HG03196 (cell line): Measurements from ENCODE around the gene ECHDC1.
"Not testable (repeated sequence)": the region's sequence is repeated elsewhere in the genome, so short reads cannot be mapped to it uniquely, and the experiment has no call there.

Source experiments
- ATAC-seq: cut with Tn5 transposase; IDR thresholded peaks from one replicate; pipeline ENCODE4 v1.9.1; 2021; ENCODE audit not compliant: unreplicated experiment

The ECHDC1 gene

GRCh38 chr6:127342296-127342945 is 988 bp downstream of the ECHDC1 start:
- no peak for ATAC-seq

- peak; percentile 35 for ATAC-seq
Measured at GRCh38 chr6:127341471-127342202, 1.8 kb downstream of the ECHDC1 start.

- no peak for ATAC-seq
Measured at GRCh38 chr6:127340171-127340570, 3.2 kb downstream of the ECHDC1 start.

DNA sequence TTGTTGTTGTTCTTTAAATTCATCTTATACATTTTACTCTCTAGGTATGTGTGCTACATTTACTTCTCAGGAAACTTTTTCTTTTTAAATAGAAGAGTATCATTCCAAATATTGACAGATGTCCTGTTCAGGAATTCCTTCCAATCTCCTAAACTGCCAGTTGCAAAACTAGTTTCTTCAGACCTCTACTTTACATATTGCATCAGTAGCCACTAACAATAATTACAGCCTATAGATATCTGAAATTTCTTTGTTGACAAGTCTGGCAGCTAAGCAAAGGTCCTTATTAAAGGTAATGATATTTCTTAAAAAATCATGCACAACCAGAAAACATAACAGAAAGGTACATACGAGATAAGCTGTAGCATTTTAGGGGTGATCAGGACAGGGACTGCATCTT is 4.5 kb downstream of the ECHDC1 start:
- ATAC-seq, result no peak

- no peak for ATAC-seq
Measured at GRCh38 chr6:127332383-127332961, 10.9 kb downstream of the ECHDC1 start.

DNA sequence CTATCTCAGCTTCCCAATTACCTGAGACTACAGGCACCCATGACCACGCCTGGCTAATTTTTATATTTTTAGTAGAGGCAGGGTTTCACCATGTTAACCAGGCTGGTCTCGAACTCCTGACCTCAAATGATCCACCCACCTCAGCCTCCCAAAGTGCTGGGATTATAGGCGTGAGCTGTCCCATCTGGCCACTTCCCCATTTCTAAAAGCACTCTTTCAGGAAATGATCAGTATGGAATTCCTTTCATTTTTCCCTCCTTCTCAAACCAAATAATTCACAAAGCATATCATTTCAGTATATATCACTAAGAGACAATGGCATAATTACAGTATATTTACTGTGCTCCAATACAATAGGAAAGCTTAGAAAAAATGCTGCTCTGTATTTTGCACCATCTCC is 12.2 kb downstream of the ECHDC1 start:
- ATAC-seq, result not testable (repeated sequence)

GRCh38 chr6:127328043-127328609 is 15.3 kb downstream of the ECHDC1 start:
- no peak for ATAC-seq

DNA sequence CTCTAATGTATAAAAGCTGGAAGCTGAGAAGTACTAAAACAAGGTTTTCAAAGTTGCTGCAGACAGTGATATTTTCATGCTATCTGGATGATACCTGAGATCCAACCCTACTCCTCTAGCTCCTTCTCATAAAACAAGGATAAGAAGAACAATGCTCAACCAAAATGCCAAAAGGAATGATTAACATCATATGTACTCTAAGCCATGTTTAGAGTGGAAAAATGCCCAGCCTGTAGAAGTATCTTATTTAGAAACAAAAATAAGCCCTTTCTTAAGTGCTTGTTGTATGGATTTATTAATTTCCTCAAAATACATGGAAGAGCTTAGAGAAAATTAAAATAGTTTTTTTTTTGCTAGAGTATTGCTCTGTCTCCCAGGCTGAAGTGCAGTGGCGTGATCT is 23.7 kb downstream of the ECHDC1 start:
- no peak for ATAC-seq

DNA sequence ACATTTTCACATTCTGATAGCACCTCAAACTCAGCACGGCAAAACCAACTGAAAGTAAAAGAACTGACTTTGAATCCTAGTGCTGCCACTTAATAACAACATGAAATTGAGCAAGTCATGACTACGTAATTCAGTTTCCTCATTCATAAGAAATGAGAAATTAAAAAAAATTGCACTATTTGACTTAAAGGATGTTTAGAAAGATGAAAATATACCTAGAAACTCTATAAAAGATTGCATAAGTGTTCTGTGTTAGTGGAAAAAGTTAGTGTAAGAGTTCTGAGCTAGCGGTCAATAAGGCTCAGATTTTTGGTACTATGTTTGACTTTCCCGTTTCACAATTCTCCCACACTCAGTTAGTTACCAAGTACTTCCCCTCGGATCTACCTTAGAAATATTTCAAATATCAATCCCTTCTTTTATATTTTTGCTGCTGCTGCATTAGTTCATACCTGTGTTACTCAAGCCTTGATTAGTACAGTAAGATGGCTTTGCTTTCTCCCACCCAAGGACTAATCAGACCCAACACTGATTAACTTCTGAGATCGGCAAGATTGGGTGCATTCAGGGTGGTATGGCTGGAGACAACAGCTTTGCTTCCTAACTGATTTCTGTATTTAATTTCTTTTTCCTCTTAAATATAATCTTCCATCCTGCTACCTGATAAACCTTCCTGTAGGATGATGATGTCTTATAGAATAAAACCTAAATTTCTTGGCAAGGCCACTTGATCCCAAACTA is 25.9 kb downstream of the ECHDC1 start:
- no peak for ATAC-seq

DNA sequence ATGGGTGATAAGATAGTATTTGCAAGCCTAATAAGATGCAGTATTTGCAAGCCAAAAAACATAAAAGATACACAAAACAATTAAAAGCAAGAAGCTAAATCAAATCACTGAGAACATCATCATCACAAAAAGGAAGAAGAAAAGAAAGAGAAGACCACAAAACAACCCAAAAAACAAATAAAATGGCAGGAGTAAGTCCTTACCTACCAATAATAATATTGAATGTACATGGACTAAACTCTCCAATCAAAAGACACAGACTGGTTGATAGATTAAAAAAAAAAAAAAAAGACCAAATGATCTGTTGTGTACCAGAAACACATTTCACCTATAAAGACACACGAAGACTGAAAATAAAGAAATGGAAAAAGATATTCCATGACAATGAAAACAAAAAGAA is 37.7 kb downstream of the ECHDC1 start:
- no peak for ATAC-seq

DNA sequence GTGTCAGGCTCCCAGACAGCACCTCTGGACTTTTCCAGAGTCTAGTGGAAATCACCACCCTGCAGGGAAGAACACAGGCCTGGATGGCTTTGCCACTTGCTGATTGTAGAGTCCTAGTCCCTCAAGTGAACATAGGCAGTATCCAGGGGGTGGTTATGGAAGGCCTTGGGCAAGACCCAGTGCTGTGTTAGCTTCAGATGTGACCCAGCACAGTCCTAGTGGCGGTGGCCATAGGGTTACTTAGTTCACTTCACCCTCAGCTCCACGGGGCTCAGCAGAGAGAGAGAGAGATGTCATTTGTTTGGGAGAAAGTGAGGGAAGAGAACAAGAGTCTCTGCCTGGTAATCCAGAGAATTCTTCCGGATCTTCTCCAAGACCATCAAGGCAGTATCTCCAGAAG is 39.5 kb downstream of the ECHDC1 start:
- ATAC-seq, result no peak

DNA sequence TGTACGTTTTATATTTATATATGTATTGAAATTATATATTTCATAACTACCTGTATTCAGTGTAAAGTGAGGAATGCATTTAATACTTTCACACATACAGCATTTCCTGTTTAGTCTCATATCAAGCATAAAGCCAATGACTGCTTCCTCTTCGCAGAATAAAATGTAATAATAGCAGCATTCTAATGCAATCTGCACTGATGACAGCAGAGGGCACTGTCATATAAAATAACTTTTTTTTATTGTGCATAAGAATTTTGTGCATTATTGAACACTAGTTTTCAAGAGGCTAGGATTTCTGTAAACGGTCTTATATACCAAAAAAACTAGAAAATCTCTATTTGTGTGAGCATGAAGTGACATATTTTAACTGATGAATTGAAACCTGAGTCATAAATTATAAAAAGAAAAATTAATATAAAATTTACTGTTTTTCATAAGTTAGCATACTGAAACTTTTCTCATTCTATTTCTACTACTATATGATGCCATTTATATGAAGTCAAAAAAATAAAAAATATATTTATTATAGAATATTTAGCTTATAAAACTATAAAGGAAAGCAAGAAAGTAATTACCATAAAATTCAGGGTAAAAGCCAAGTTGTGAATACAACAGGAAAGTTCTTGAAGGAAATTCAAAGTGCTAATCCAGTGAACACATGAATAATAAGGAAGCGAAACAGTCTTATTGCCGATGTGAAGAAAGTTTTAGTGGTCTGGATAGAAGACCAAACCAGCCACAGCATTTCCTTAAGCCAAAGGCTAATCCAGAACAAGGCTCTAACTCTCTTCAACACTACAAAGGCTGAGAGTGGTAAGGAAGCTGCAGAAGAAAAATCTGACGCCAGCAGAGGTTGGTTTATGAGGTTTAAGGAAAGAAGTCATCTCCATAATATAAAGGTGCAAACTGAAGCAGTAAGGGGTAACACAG is 40.4 kb downstream of the ECHDC1 start:
- peak; percentile 69 for ATAC-seq

GRCh38 chr6:127301199-127301700 is 42.2 kb downstream of the ECHDC1 start:
- ATAC-seq, result no peak

GRCh38 chr6:127300411-127300810 is 43.0 kb downstream of the ECHDC1 start:
- ATAC-seq, result no peak

DNA sequence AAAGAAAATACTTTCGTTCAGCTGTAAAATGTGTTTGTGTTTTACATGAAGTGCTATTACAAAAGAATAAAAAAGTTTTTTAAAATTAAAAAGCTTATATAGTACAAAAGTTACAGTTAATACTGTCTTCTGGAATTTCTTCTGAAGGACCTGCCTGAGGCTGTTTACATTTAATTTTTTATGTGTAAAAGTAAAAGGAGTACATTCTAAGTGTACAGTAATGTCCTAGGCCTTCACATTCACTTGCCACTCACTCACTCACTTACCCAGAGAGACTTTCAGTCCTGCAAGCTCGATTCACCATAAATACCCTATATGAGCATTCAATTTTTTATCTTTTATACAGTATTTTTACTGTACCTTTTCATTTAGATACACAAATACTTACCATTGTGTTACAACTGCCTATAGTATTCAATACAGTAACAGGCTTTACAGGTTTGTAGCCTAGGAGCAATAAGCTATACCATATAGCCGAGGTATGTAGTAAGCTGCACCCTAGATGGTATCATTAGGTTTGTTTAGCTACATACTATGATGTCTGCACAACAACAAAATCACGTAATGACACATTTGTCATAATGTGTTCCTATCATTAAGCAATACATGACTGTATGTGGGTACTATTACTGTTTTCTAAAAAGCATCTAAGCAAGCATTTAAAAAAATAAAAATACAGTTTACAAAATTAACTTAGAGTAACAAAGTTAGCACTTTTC is 43.7 kb downstream of the ECHDC1 start:
- ATAC-seq, result no peak

GRCh38 chr6:127298475-127298874 is 44.9 kb downstream of the ECHDC1 start:
- no peak for ATAC-seq

GRCh38 chr6:127297502-127298070 is 45.8 kb downstream of the ECHDC1 start:
- no peak for ATAC-seq

GRCh38 chr6:127291495-127291894 is 51.9 kb downstream of the ECHDC1 start:
- ATAC-seq, result peak; percentile 86
